IMR-90 (cell line): ENCODE results near the gene B4GALT1. TPM values are rescaled to one million over a fixed set of nuclear protein-coding genes. Genes with fewer than 3 reads are reported as not detected.

Experiments used
- ATAC-seq: fragments of 200-7000 bp; cut with Tn5 transposase; 2 replicates; pipeline ENCODE4 v1.9.1; 2020; ENCODE audit warnings: low read depth, mild to moderate bottlenecking, moderate library complexity
- BruUV-seq: library from RNA; stranded (reverse); fragments of 400-500 nt; replicated peaks from 2 replicates; lab custom pipeline; 2021; lab: Mats Ljungman, UMichigan
- CTCF ChIA-PET: fragments of 300-600 bp; formaldehyde crosslinking; extraction: SDS; loops from one replicate; lab custom pipeline; 2021; ENCODE audit warnings: antibody characterized with exemption; lab: Yijun Ruan, JAX
- POLR2A ChIA-PET: fragments of 300-600 bp; sonication (Branson Sonifier 250); formaldehyde crosslinking; loops from one replicate; lab custom pipeline; 2022; ENCODE audit warnings: antibody characterized with exemption; ENCODE audit not compliant: unreplicated experiment; lab: Charles Lee
- DNase-seq: peaks from one replicate; pipeline ENCODE4 v3.0.0; 2013
- H2AFZ ChIP-seq: replicated peaks from 2 replicates; pipeline ENCODE3; 2013; ENCODE audit warnings: low read length, mild to moderate bottlenecking; ENCODE audit not compliant: poor library complexity
- H2AK5ac ChIP-seq: 2 replicates; pipeline ENCODE4 v1.6.1; 2013; ENCODE audit warnings: low read depth, low read length, inconsistent platforms
- H2AK9ac ChIP-seq: replicated peaks from 2 replicates; pipeline ENCODE3; 2013; ENCODE audit warnings: mild to moderate bottlenecking, low read depth, low read length, moderate library complexity; ENCODE audit not compliant: poor library complexity
- H2BK120ac ChIP-seq: 2 replicates; pipeline ENCODE4 v1.6.1; 2013; ENCODE audit warnings: low read depth, low read length, inconsistent platforms
- H2BK15ac ChIP-seq: 3 replicates; pipeline ENCODE4 v1.6.1; 2013; ENCODE audit warnings: low read depth, low read length, inconsistent platforms
- H2BK20ac ChIP-seq: 2 replicates; pipeline ENCODE4 v1.6.1; 2013; ENCODE audit warnings: low read depth, mild to moderate bottlenecking, inconsistent platforms, low read length, moderate library complexity
- H2BK5ac ChIP-seq: 2 replicates; pipeline ENCODE4 v1.6.1; 2013; ENCODE audit warnings: mild to moderate bottlenecking, low read depth, low read length, inconsistent platforms; ENCODE audit not compliant: poor library complexity, severe bottlenecking
- H3K14ac ChIP-seq: replicated peaks from 2 replicates; pipeline ENCODE4 v1.6.1; 2013; ENCODE audit warnings: low read depth, low read length, inconsistent platforms
- H3K18ac ChIP-seq: 2 replicates; pipeline ENCODE4 v1.6.1; 2013; ENCODE audit warnings: low read depth, low read length, control low read depth
- H3K23ac ChIP-seq: 2 replicates; pipeline ENCODE4 v1.6.1; 2013; ENCODE audit warnings: low read depth, low read length, inconsistent platforms
- H3K27ac ChIP-seq: 2 replicates; pipeline ENCODE4 v1.5.1; 2013; ENCODE audit warnings: mild to moderate bottlenecking, control low read depth, low read length; ENCODE audit not compliant: insufficient read depth
- H3K27me3 ChIP-seq: 2 replicates; pipeline ENCODE4 v1.6.1; 2013; ENCODE audit warnings: low read length; ENCODE audit not compliant: control insufficient read depth, insufficient read depth
- H3K36me3 ChIP-seq: 2 replicates; pipeline ENCODE4 v1.6.1; 2013; ENCODE audit warnings: low read length, mixed read lengths; ENCODE audit not compliant: control insufficient read depth, insufficient read depth
- H3K4ac ChIP-seq: 2 replicates; pipeline ENCODE4 v1.6.1; 2013; ENCODE audit warnings: low read depth, low read length, inconsistent platforms
- H3K4me1 ChIP-seq: 2 replicates; pipeline ENCODE4 v1.6.1; 2013; ENCODE audit warnings: low read length, mixed read lengths; ENCODE audit not compliant: control insufficient read depth, insufficient read depth
- H3K4me2 ChIP-seq: 2 replicates; pipeline ENCODE4 v1.6.1; 2013; ENCODE audit warnings: low read depth, mild to moderate bottlenecking, control low read depth, low read length, moderate library complexity
- H3K4me3 ChIP-seq: 2 replicates; pipeline ENCODE4 v1.5.1; 2013; ENCODE audit warnings: low read depth, mild to moderate bottlenecking, control low read depth, low read length, moderate library complexity; ENCODE audit not compliant: insufficient read depth
- H3K56ac ChIP-seq: 2 replicates; pipeline ENCODE4 v1.6.1; 2013; ENCODE audit warnings: low read length, inconsistent platforms; ENCODE audit not compliant: insufficient read depth; ENCODE audit errors: extremely low read depth
- H3K79me1 ChIP-seq, 2 experiments: 2 replicates each; pipeline ENCODE4 v1.6.1; 2013; ENCODE audit warnings: low read length in 2 of 2, inconsistent platforms in 1 of 2, low read depth in 1 of 2
- H3K9ac ChIP-seq: 2 replicates; pipeline ENCODE4 v1.6.1; 2013; ENCODE audit warnings: low read depth, low read length, control low read depth
- H3K9me1 ChIP-seq: 2 replicates; pipeline ENCODE4 v1.6.1; 2013; ENCODE audit warnings: low read length, inconsistent platforms; ENCODE audit not compliant: insufficient read depth
- H3K9me3 ChIP-seq: 2 replicates; pipeline ENCODE4 v1.6.1; 2013; ENCODE audit warnings: low read length; ENCODE audit not compliant: control insufficient read depth, insufficient read depth
- H4K20me1 ChIP-seq: 2 replicates; pipeline ENCODE4 v1.6.1; 2013; ENCODE audit warnings: low read length, inconsistent platforms; ENCODE audit not compliant: insufficient read depth
- H4K5ac ChIP-seq: 2 replicates; pipeline ENCODE4 v1.6.1; 2013; ENCODE audit warnings: mild to moderate bottlenecking, low read depth, low read length, control low read depth
- H4K8ac ChIP-seq, 2 experiments: 2 replicates each; pipeline ENCODE4 v1.6.1; 2013; ENCODE audit warnings: low read depth in 2 of 2, low read length in 2 of 2, control low read depth in 1 of 2, inconsistent platforms in 1 of 2
- H4K91ac ChIP-seq: 2 replicates; pipeline ENCODE4 v1.6.1; 2013; ENCODE audit warnings: low read depth, low read length, inconsistent platforms; ENCODE audit not compliant: insufficient read depth
- BHLHE40 ChIP-seq: fragments of 150-350 bp; IDR thresholded peaks from 2 replicates; pipeline ENCODE4 v1.6.1; 2016; ENCODE audit warnings: mild to moderate bottlenecking, low read depth, low read length
- CEBPB ChIP-seq: IDR thresholded peaks from 2 replicates; pipeline ENCODE4 v1.6.1; 2012; ENCODE audit warnings: low read depth, low read length, improper control_type of control experiment
- CHD1 ChIP-seq: IDR thresholded peaks from 2 replicates; pipeline ENCODE4 v1.6.1; 2012; ENCODE audit warnings: low read depth, low read length, improper control_type of control experiment
- CTCF ChIP-seq: conservative IDR thresholded peaks from 2 replicates; pipeline ENCODE4 v1.5.1; 2012; ENCODE audit warnings: mild to moderate bottlenecking, low read depth, low read length, improper control_type of control experiment
- ELK1 ChIP-seq: fragments of 150-350 bp; IDR thresholded peaks from 2 replicates; pipeline ENCODE4 v1.6.1; 2016; ENCODE audit warnings: low read depth, mild to moderate bottlenecking, low read length, moderate library complexity, borderline replicate concordance
- FOS ChIP-seq: fragments of 150-350 bp; IDR thresholded peaks from 2 replicates; pipeline ENCODE4 v1.6.1; 2016; ENCODE audit warnings: low read depth, low read length
- MAFK ChIP-seq: IDR thresholded peaks from 2 replicates; pipeline ENCODE4 v1.6.1; 2012; ENCODE audit warnings: low read depth, low read length, improper control_type of control experiment
- MAZ ChIP-seq: IDR thresholded peaks from 2 replicates; pipeline ENCODE4 v1.6.1; 2012; ENCODE audit warnings: low read depth, mild to moderate bottlenecking, low read length, improper control_type of control experiment, moderate library complexity, borderline replicate concordance
- MXI1 ChIP-seq: IDR thresholded peaks from 2 replicates; pipeline ENCODE4 v1.6.1; 2012; ENCODE audit warnings: low read depth, mild to moderate bottlenecking, low read length, moderate library complexity, borderline replicate concordance
- NFE2L2 ChIP-seq: fragments of 150-350 bp; IDR thresholded peaks from 2 replicates; pipeline ENCODE4 v1.6.1; 2016; ENCODE audit warnings: low read depth, mild to moderate bottlenecking, low read length
- POLR2A ChIP-seq: IDR thresholded peaks from 2 replicates; pipeline ENCODE4 v1.6.1; 2012; ENCODE audit warnings: mild to moderate bottlenecking, low read depth, low read length
- RAD21 ChIP-seq: IDR thresholded peaks from 2 replicates; pipeline ENCODE4 v1.6.1; 2012; ENCODE audit warnings: low read length, improper control_type of control experiment
- RCOR1 ChIP-seq: IDR thresholded peaks from 2 replicates; pipeline ENCODE4 v1.6.1; 2012; ENCODE audit warnings: mild to moderate bottlenecking, low read length, improper control_type of control experiment; ENCODE audit not compliant: insufficient replicate concordance
- RFX5 ChIP-seq: IDR thresholded peaks from 2 replicates; pipeline ENCODE4 v1.8.0; 2012; ENCODE audit warnings: low read depth, mild to moderate bottlenecking, low read length, moderate library complexity
- SMC3 ChIP-seq: fragments of 150-350 bp; IDR thresholded peaks from 2 replicates; pipeline ENCODE4 v1.6.1; 2016; ENCODE audit warnings: low read depth, mild to moderate bottlenecking, antibody characterized with exemption, low read length, moderate library complexity
- USF2 ChIP-seq: fragments of 150-350 bp; IDR thresholded peaks from 2 replicates; pipeline ENCODE4 v1.6.1; 2017; ENCODE audit warnings: mild to moderate bottlenecking, antibody characterized with exemption, low read length, low read depth
- WGBS, 2 experiments: methylation state at CpG; one replicate each; pipeline versions ENCODE4 v1.1.5 to v1.1.7; 2013; ENCODE audit warnings: missing lambda C conversion rate in 2 of 2; ENCODE audit not compliant: insufficient read length in 1 of 2; ENCODE audit errors: extremely low coverage in 2 of 2; 5-methylcytosine and 5-hydroxymethylcytosine counted together
- dilution Hi-C: fragments of 300-500 bp; cut with HindIII; formaldehyde crosslinking; loops from one replicate; pipeline ENCODE4 v1.14.3; 2018; ENCODE audit warnings: low sequenced_read_pairs; ENCODE audit not compliant: unreplicated experiment
- in situ Hi-C: fragments of 300-500 bp; cut with MboI; formaldehyde crosslinking; loops from 3 replicates; pipeline ENCODE4 v1.14.3; 2019; ENCODE audit warnings: low sequenced_read_pairs, inconsistent platforms, mixed read lengths
- intact Hi-C: fragments of 100-400 bp; cut with micrococcal nuclease; formaldehyde crosslinking; loops from 2 replicates; pipeline ENCODE4 v1.10.0; 2022
- polyA plus RNA-seq, 3 experiments: library from polyadenylated mRNA; depleted of rRNA; stranded (reverse); fragments of >200 nt; gene quantifications; 2 replicates each; pipeline ENCODE4 v1.2.3, GENCODE V29; 2012; ENCODE audit warnings: low replicate concordance in 1 of 3
- total RNA-seq: library from RNA; depleted of rRNA; stranded (reverse); fragments of >200 nt; gene quantifications from 2 replicates; pipeline ENCODE4 v1.2.3, GENCODE V29; 2012

The B4GALT1 gene
- total and polyA plus RNA-seq, 2 of the 4 experiments (the other 2 are of a cell fraction), result 8.8 to 37.8 TPM

- H3K9me3 ChIP-seq, result no peaks in the 10 kb centered on the region
- H3K23ac ChIP-seq, result no peak overlapping the region
- H4K8ac ChIP-seq, result no peak overlapping the region
- no peak overlapping the region for H3K18ac ChIP-seq
- no peak overlapping the region for H3K4ac ChIP-seq
- ChIA-PET POLR2A (interaction anchor here (0.6 kb wide), 1 partner anchor 24 kb away, joined by 4 read pairs; no protein-coding TSS in a partner anchor), CTCF (no interaction called here)
- DNase-seq, result no peak
- in situ Hi-C loops (no loop called here), intact Hi-C loops (no loop called here), dilution Hi-C loops (no loop called here)
- no peak overlapping the region for H3K56ac ChIP-seq
- H4K5ac ChIP-seq, result no peak overlapping the region
- 96% methylated on average over 5 of the region's 8 CpGs; no CpG with 5 or more reads in 1 of the 2 experiments for WGBS, 2 experiments
- no peak overlapping the region for H3K4me3 ChIP-seq
- H3K27me3 ChIP-seq, result no peaks in the 10 kb centered on the region
- no peak overlapping the region for H2BK120ac ChIP-seq
- ATAC-seq, result no peak
- H2BK15ac ChIP-seq, result no peak overlapping the region
- H3K27ac ChIP-seq, result no peak overlapping the region
- no peak overlapping the region for H2BK20ac ChIP-seq
- no peak overlapping the region for H2AFZ ChIP-seq
- peaks cover 15% of the 10 kb centered on the region for H3K4me1 ChIP-seq
- BruUV-seq, result no TSS peak
- H3K9me1 ChIP-seq, result peaks cover 39% of the 10 kb centered on the region
- no peak overlapping the region for H3K9ac ChIP-seq
- peaks cover 36% of the 10 kb centered on the region for H4K20me1 ChIP-seq
- no peak overlapping the region for H4K91ac ChIP-seq
- TF ChIP-seq FOS (no peak), ELK1 (no peak), CTCF (no peak), NFE2L2 (no peak), RFX5 (no peak), CEBPB (no peak), SMC3 (no peak), RCOR1 (no peak), MAZ (no peak), BHLHE40 (no peak), CHD1 (no peak), MAFK (no peak), MXI1 (no peak), USF2 (no peak), RAD21 (no peak), POLR2A (no peak)
- no peak overlapping the region for H3K14ac ChIP-seq
- H3K36me3 ChIP-seq, result peaks cover 23% of the 10 kb centered on the region
- H2AK5ac ChIP-seq, result no peak overlapping the region
- H3K4me2 ChIP-seq, result no peak overlapping the region
- no peak overlapping the region for H2BK5ac ChIP-seq
- H2AK9ac ChIP-seq, result no peak overlapping the region
- H3K79me1 ChIP-seq, result peaks cover 51 to 87% of the 10 kb centered on the region in 2 experiments
These were observed 32.1 kb downstream of the B4GALT1 start for GRCh38 chr9:33135031-33135461.
